ENCODE results near the gene ST6GALNAC6. TPM values are rescaled to one million over a fixed set of nuclear protein-coding genes. Genes with fewer than 3 reads are reported as not detected.

The ST6GALNAC6 gene
- polyA plus RNA-seq, 1 donor from 2014 or later: 44.2 TPM

DNA sequence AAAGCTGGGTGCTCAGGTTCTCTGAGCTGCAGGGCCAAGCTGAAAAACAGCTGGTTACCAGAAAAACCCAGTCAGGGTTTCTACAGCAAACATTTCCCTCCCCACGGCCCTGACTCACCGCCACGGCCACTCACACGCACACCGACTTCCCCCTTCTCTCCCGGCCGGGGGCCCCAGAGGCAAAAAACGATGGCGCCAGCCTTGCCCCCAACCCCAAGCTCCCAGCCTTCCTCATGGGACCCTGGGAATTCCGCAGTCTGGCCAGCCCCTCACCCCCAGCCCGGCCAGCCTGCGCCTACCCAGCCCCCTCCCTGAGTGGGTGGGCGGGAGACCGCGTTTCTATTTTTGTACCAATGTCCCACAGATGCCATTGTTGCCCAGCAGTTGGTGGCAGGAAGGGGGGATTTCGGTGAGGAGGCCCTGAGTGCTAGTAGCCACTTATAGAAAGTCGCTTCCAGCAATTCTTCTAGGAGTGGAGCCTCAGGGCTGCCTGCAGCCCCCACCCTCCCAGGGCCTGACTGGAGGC lies 63.3 kb downstream of the ST6GALNAC6 start:
- no peak overlapping the region for H2AFZ ChIP-seq (ENCODE audit: low read depth, low read length)
- no peaks in the 10 kb centered on the region for H3K79me2 ChIP-seq (replicated peaks; ENCODE audit: insufficient read depth, low read length)
- TF ChIP-seq EP300 (conservative IDR thresholded peaks at IDR 0.05; ENCODE audit: poor library complexity, severe bottlenecking) (no peak), REST (IDR thresholded peaks at IDR 0.05; ENCODE audit: borderline replicate concordance) (no peak), TAF1 (IDR thresholded peaks at IDR 0.05; ENCODE audit: low read depth) (no peak), SMC3 (conservative IDR thresholded peaks at IDR 0.05; ENCODE audit: poor library complexity) (no peak), POLR2AphosphoS5 (IDR thresholded peaks at IDR 0.05) (no peak), EZH2 (IDR thresholded peaks at IDR 0.05; ENCODE audit: borderline replicate concordance, insufficient read depth, low read length, poor library complexity, severe bottlenecking) (no peak), RAD21 (conservative IDR thresholded peaks at IDR 0.05) (no peak), MXI1 (conservative IDR thresholded peaks at IDR 0.05; ENCODE audit: poor library complexity, severe bottlenecking) (no peak)
- TF ChIP-seq, protein P1, sequence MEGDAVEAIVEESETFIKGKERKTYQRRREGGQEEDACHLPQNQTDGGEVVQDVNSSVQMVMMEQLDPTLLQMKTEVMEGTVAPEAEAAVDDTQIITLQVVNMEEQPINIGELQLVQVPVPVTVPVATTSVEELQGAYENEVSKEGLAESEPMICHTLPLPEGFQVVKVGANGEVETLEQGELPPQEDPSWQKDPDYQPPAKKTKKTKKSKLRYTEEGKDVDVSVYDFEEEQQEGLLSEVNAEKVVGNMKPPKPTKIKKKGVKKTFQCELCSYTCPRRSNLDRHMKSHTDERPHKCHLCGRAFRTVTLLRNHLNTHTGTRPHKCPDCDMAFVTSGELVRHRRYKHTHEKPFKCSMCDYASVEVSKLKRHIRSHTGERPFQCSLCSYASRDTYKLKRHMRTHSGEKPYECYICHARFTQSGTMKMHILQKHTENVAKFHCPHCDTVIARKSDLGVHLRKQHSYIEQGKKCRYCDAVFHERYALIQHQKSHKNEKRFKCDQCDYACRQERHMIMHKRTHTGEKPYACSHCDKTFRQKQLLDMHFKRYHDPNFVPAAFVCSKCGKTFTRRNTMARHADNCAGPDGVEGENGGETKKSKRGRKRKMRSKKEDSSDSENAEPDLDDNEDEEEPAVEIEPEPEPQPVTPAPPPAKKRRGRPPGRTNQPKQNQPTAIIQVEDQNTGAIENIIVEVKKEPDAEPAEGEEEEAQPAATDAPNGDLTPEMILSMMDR (IDR thresholded peaks at IDR 0.05; ENCODE audit: poor library complexity, severe bottlenecking): no peak
- H3K27ac ChIP-seq (ENCODE audit: low read length): no peak overlapping the region
- no peak overlapping the region for H3K9ac ChIP-seq (ENCODE audit: low read length)
- H3F3A ChIP-seq (ENCODE audit: insufficient read depth, low read length, poor library complexity, severe bottlenecking): no peaks in the 10 kb centered on the region
- H3K36me3 ChIP-seq (ENCODE audit: insufficient read depth, low read length): no peaks in the 10 kb centered on the region
- H3K4me2 ChIP-seq (ENCODE audit: low read length): no peak overlapping the region
- no peak overlapping the region for H3K4me3 ChIP-seq (ENCODE audit: low read length)
- H3K9me2 ChIP-seq (ENCODE audit: insufficient read depth, low read length): no peaks in the 10 kb centered on the region
- no peaks in the 10 kb centered on the region for H3K27me3 ChIP-seq (ENCODE audit: insufficient read depth, low read depth, low read length)
- H4K20me1 ChIP-seq (ENCODE audit: insufficient read depth): no peaks in the 10 kb centered on the region
- H3K9me3 ChIP-seq (ENCODE audit: low read length): no peaks in the 10 kb centered on the region

Small RNA genes within 50 kb of the gene (small RNA-seq; reads per million reads assigned to genes)
- gene MIR4672 (0 to 4.0 (median 0) reads per million in 3 experiments), gene RNA5SP296 (0 reads per million in 3 experiments)

Other genes with a start within 250 kb of the ST6GALNAC6 start
- gene CFAP157, start 192.6 kb downstream of the ST6GALNAC6 start, polyA plus RNA-seq: 1.3 and 1.6 TPM in 2 replicates
- gene PTRH1, start 183.9 kb downstream of the ST6GALNAC6 start, polyA plus RNA-seq: 20.0 and 21.9 TPM in 2 replicates
- 0.11 and 0.26 TPM in 2 replicates for gene TTC16, start 183.5 kb downstream of the ST6GALNAC6 start, polyA plus RNA-seq
- 54.1 and 59.7 TPM in 2 replicates for gene TOR2A, start 164.3 kb downstream of the ST6GALNAC6 start, polyA plus RNA-seq
- 14.5 and 19.4 TPM in 2 replicates for gene SH2D3C, start 120.9 kb downstream of the ST6GALNAC6 start, polyA plus RNA-seq
- 195 and 253 TPM in 2 replicates for gene CDK9, start 113.6 kb downstream of the ST6GALNAC6 start, polyA plus RNA-seq
- 38.4 and 60.5 TPM in 2 replicates for gene FPGS, start 96.7 kb downstream of the ST6GALNAC6 start, polyA plus RNA-seq
- 0.10 TPM in 1 of 2 replicates, not detected in the other for gene ENG, start 44.9 kb downstream of the ST6GALNAC6 start, polyA plus RNA-seq
- 105 and 137 TPM in 2 replicates for gene AK1, start 21.9 kb downstream of the ST6GALNAC6 start, polyA plus RNA-seq
- 4.8 and 5.9 TPM in 2 replicates for gene ST6GALNAC4, start 17.4 kb upstream of the ST6GALNAC6 start, polyA plus RNA-seq
- gene PIP5KL1, start 31.2 kb upstream of the ST6GALNAC6 start, polyA plus RNA-seq: 3.4 and 5.2 TPM in 2 replicates
- gene DPM2, start 38.3 kb upstream of the ST6GALNAC6 start, polyA plus RNA-seq: 30.5 and 44.9 TPM in 2 replicates
- gene EEIG1, start 81.4 kb upstream of the ST6GALNAC6 start, polyA plus RNA-seq: 6.7 and 18.5 TPM in 2 replicates
- gene NAIF1, start 167.7 kb upstream of the ST6GALNAC6 start, polyA plus RNA-seq: 9.9 and 10.2 TPM in 2 replicates
- 43.7 and 50.7 TPM in 2 replicates for gene SLC25A25, start 168.6 kb upstream of the ST6GALNAC6 start, polyA plus RNA-seq
- gene PTGES2, start 228.1 kb upstream of the ST6GALNAC6 start, polyA plus RNA-seq: 55.9 and 68.0 TPM in 2 replicates
- gene LCN2, start 249.8 kb upstream of the ST6GALNAC6 start, polyA plus RNA-seq: not detected in 2 replicates

Data from neural cell (in vitro differentiated cells).